Loucy (cell line): ENCODE data around the gene DUS2.
"Not testable (repeated sequence)": the region's sequence is repeated elsewhere in the genome, so short reads cannot be mapped to it uniquely, and the experiment has no call there.

Experiments used
- H2AFZ ChIP-seq: fragments of 200-600 bp; sonication (generic); 2 replicates; pipeline ENCODE4 v1.6.0; 2016; ENCODE audit warnings: antibody characterized with exemption, mild to moderate bottlenecking, low read length, moderate library complexity
- H3F3A ChIP-seq: fragments of 200-600 bp; 2 replicates; pipeline ENCODE4 v1.6.0; 2016; ENCODE audit warnings: antibody characterized with exemption, low read depth, mild to moderate bottlenecking
- H3K27me3 ChIP-seq: fragments of 200-600 bp; sonication (generic); 2 replicates; pipeline ENCODE4 v1.6.1; 2014; ENCODE audit warnings: low read length, mild to moderate bottlenecking; ENCODE audit not compliant: insufficient read depth, poor library complexity, severe bottlenecking
- H3K36me3 ChIP-seq: fragments of 200-600 bp; sonication (generic); 2 replicates; pipeline ENCODE4 v1.6.1; 2016; ENCODE audit warnings: low read length; ENCODE audit not compliant: insufficient read depth
- H3K4me1 ChIP-seq: fragments of 200-600 bp; sonication (generic); 2 replicates; pipeline ENCODE4 v1.5.1; 2014; ENCODE audit warnings: low read length, mild to moderate bottlenecking; ENCODE audit not compliant: insufficient read depth, poor library complexity, severe bottlenecking
- H3K4me2 ChIP-seq: fragments of 200-600 bp; sonication (generic); 2 replicates; pipeline ENCODE4 v1.6.0; 2014; ENCODE audit warnings: antibody characterized with exemption, low read length, low read depth, mild to moderate bottlenecking; ENCODE audit not compliant: poor library complexity, severe bottlenecking
- H3K4me3 ChIP-seq: fragments of 200-600 bp; sonication (generic); 2 replicates; pipeline ENCODE4 v1.5.1; 2014; ENCODE audit warnings: low read length, mild to moderate bottlenecking, mixed read lengths; ENCODE audit not compliant: poor library complexity, severe bottlenecking
- H3K79me2 ChIP-seq: fragments of 200-600 bp; sonication (generic); 2 replicates; pipeline ENCODE4 v1.6.1; 2014; ENCODE audit warnings: low read length; ENCODE audit not compliant: insufficient read depth
- H3K9ac ChIP-seq: fragments of 200-600 bp; sonication (generic); 2 replicates; pipeline ENCODE4 v1.6.0; 2014; ENCODE audit warnings: mild to moderate bottlenecking, low read depth, low read length, moderate library complexity; ENCODE audit not compliant: poor library complexity, severe bottlenecking
- H3K9me2 ChIP-seq: fragments of 200-600 bp; sonication (generic); replicated peaks from 2 replicates; pipeline ENCODE4 v1.6.1; 2016; ENCODE audit warnings: low read depth, low read length, mixed read lengths
- H3K9me3 ChIP-seq: fragments of 200-600 bp; sonication (generic); 2 replicates; pipeline ENCODE4 v1.6.1; 2014; ENCODE audit warnings: mild to moderate bottlenecking, antibody characterized with exemption, low read length, low read depth; ENCODE audit not compliant: insufficient read depth
- H4K20me1 ChIP-seq: fragments of 200-600 bp; sonication (generic); 2 replicates; pipeline ENCODE4 v1.6.0; 2014; ENCODE audit warnings: antibody characterized with exemption, low read length, mild to moderate bottlenecking; ENCODE audit not compliant: insufficient read depth, poor library complexity, severe bottlenecking
- CTCF ChIP-seq: fragments of 200-600 bp; sonication (generic); conservative IDR thresholded peaks from 2 replicates; pipeline ENCODE4 v1.5.1; 2014; ENCODE audit warnings: mild to moderate bottlenecking, antibody characterized with exemption, low read length
- EZH2phosphoT487 ChIP-seq: fragments of 200-600 bp; IDR thresholded peaks from 2 replicates; pipeline ENCODE4 v1.6.1; 2018; ENCODE audit warnings: antibody characterized with exemption, mild to moderate bottlenecking, moderate library complexity, borderline replicate concordance

Gene DUS2

GRCh38 chr16:68110611-68111010, 87.5 kb downstream of the DUS2 start:
- not testable (repeated sequence) for H3K9me3 ChIP-seq, H3K9me2 ChIP-seq, H3F3A ChIP-seq, H3K4me1 ChIP-seq, H3K4me2 ChIP-seq, H3K9ac ChIP-seq, H3K36me3 ChIP-seq, H3K4me3 ChIP-seq, H3K27me3 ChIP-seq, H2AFZ ChIP-seq
- Histone ChIP-seq H4K20me1 (peaks cover 86% of the 10 kb centered on the region), H3K79me2 (peaks cover 100% of the 10 kb centered on the region)

GRCh38 chr16:68111379-68111778, 88.3 kb downstream of the DUS2 start:
- Histone ChIP-seq H4K20me1 (peaks cover 86% of the 10 kb centered on the region), H3F3A (no peaks in the 10 kb centered on the region), H2AFZ (no peak overlapping the region), H3K27me3 (no peaks in the 10 kb centered on the region), H3K79me2 (peaks cover 100% of the 10 kb centered on the region), H3K9me2 (no peaks in the 10 kb centered on the region), H3K9me3 (0 out of 2 replicates have a peak, but pooled peaks cover 5% of the 10 kb centered on the region), H3K9ac (no peak overlapping the region), H3K4me2 (no peak overlapping the region), H3K36me3 (no peaks in the 10 kb centered on the region; the same call in 1 of the 2 replicates), H3K4me3 (no peak overlapping the region), H3K4me1 (no peaks in the 10 kb centered on the region)
- TF ChIP-seq CTCF, result no peak
- TF ChIP-seq EZH2phosphoT487, result no peak

- Histone ChIP-seq H3K4me2 (no peak overlapping the region), H3F3A (no peaks in the 10 kb centered on the region), H4K20me1 (peaks cover 89% of the 10 kb centered on the region), H3K9me2 (no peaks in the 10 kb centered on the region), H3K4me1 (no peaks in the 10 kb centered on the region), H3K4me3 (no peak overlapping the region), H3K9me3 (0 out of 2 replicates have a peak, but pooled peaks cover 5% of the 10 kb centered on the region), H2AFZ (no peak overlapping the region), H3K27me3 (no peaks in the 10 kb centered on the region), H3K36me3 (peaks cover 5% of the 10 kb centered on the region; the same call in 1 of the 2 replicates), H3K9ac (no peak overlapping the region), H3K79me2 (peaks cover 100% of the 10 kb centered on the region)
- no peak for TF ChIP-seq CTCF
- TF ChIP-seq EZH2phosphoT487, result no peak
These were observed 90.1 kb downstream of the DUS2 start for GRCh38 chr16:68113059-68113761.

GRCh38 chr16:68113765-68114240, 90.7 kb downstream of the DUS2 start:
- Histone ChIP-seq H3K27me3 (no peaks in the 10 kb centered on the region), H4K20me1 (peaks cover 88% of the 10 kb centered on the region), H3K79me2 (peaks cover 100% of the 10 kb centered on the region), H2AFZ (no peak overlapping the region), H3K9me3 (0 out of 2 replicates have a peak, but pooled peaks cover 5% of the 10 kb centered on the region), H3K4me2 (no peak overlapping the region), H3K4me1 (no peaks in the 10 kb centered on the region), H3K36me3 (peaks cover 5% of the 10 kb centered on the region; the same call in 1 of the 2 replicates), H3K9ac (no peak overlapping the region), H3K4me3 (no peak overlapping the region), H3K9me2 (no peaks in the 10 kb centered on the region), H3F3A (no peaks in the 10 kb centered on the region)
- TF ChIP-seq CTCF, result no peak
- no peak for TF ChIP-seq EZH2phosphoT487

- H3K4me2 ChIP-seq, H2AFZ ChIP-seq, H3K9ac ChIP-seq, H3K36me3 ChIP-seq, H3K4me1 ChIP-seq, H3K9me3 ChIP-seq, H3F3A ChIP-seq, H3K4me3 ChIP-seq, H3K27me3 ChIP-seq, H3K9me2 ChIP-seq: not testable (repeated sequence)
- Histone ChIP-seq H4K20me1 (peaks cover 89% of the 10 kb centered on the region), H3K79me2 (peaks cover 100% of the 10 kb centered on the region)
These were observed 91.9 kb downstream of the DUS2 start for GRCh38 chr16:68114939-68115338.
